Measurements from ENCODE around the gene CRISPLD2. TPM values are rescaled to one million over a fixed set of nuclear protein-coding genes. Genes with fewer than 3 reads are reported as not detected.

CRISPLD2 gene
- total RNA-seq, 4 donors from 2014 or later: 19.6 to 319 (median 84.3) TPM

- Histone ChIP-seq H3K4me3 (no peak overlapping the region), H3K4me1 (no peaks in the 10 kb centered on the region), H3K9me3 (no peaks in the 10 kb centered on the region), H3K27me3 (no peaks in the 10 kb centered on the region), H3K36me3 (no peaks in the 10 kb centered on the region), H3K27ac (no peak overlapping the region)
- no peak for DNase-seq
- TF ChIP-seq CTCF (IDR thresholded peaks at IDR 0.05) (no peak), POLR2A (IDR thresholded peaks at IDR 0.05) (no peak)
Measured at GRCh38 chr16:84800158-84800978, 19.4 kb upstream of the CRISPLD2 start.

GRCh38 chr16:84803146-84803545 lies 16.6 kb upstream of the CRISPLD2 start:
- H3K9me3 ChIP-seq: no peaks in the 10 kb centered on the region
- no peak for TF ChIP-seq POLR2A (IDR thresholded peaks at IDR 0.05)
- TF ChIP-seq CTCF (IDR thresholded peaks at IDR 0.05): no peak
- H3K4me1 ChIP-seq: no peaks in the 10 kb centered on the region
- DNase-seq: no peak
- no peak overlapping the region for H3K4me3 ChIP-seq
- H3K27me3 ChIP-seq: no peaks in the 10 kb centered on the region
- H3K27ac ChIP-seq: no peak overlapping the region
- H3K36me3 ChIP-seq: no peaks in the 10 kb centered on the region

- H3K4me1 ChIP-seq: no peaks in the 10 kb centered on the region
- H3K4me3 ChIP-seq: no peak overlapping the region
- H3K27ac ChIP-seq: no peak overlapping the region
- no peak for DNase-seq
- no peaks in the 10 kb centered on the region for H3K9me3 ChIP-seq
- TF ChIP-seq POLR2A (IDR thresholded peaks at IDR 0.05) (no peak), CTCF (IDR thresholded peaks at IDR 0.05) (no peak)
- no peaks in the 10 kb centered on the region for H3K36me3 ChIP-seq
- H3K27me3 ChIP-seq: no peaks in the 10 kb centered on the region
Measured at GRCh38 chr16:84804326-84804725, 15.5 kb upstream of the CRISPLD2 start.

GRCh38 chr16:84806256-84806889 lies 13.4 kb upstream of the CRISPLD2 start:
- DNase-seq: peak in 1 of 3 donors; percentile 67

GRCh38 chr16:84806890-84807258 lies 12.9 kb upstream of the CRISPLD2 start:
- TF ChIP-seq CTCF (IDR thresholded peaks at IDR 0.05) (no peak), POLR2A (IDR thresholded peaks at IDR 0.05) (no peak)
- H3K4me1 ChIP-seq: no peaks in the 10 kb centered on the region
- no peaks in the 10 kb centered on the region for H3K36me3 ChIP-seq
- peak overlapping the region in 2 of 4 donors; percentile 58 to 67 for H3K27ac ChIP-seq
- no peak for DNase-seq
- no peaks in the 10 kb centered on the region for H3K9me3 ChIP-seq
- H3K4me3 ChIP-seq: no peak overlapping the region
- no peaks in the 10 kb centered on the region for H3K27me3 ChIP-seq

More at GRCh38 chr16:84806256-84806889, 13.4 kb upstream of the CRISPLD2 start:
- Histone ChIP-seq H3K4me1 (no peaks in the 10 kb centered on the region), H3K4me3 (no peak overlapping the region), H3K36me3 (no peaks in the 10 kb centered on the region), H3K27ac (peak overlapping the region in 3 of 4 donors; percentile 25 to 67 (median 58)), H3K27me3 (no peaks in the 10 kb centered on the region), H3K9me3 (no peaks in the 10 kb centered on the region)
- TF ChIP-seq POLR2A (IDR thresholded peaks at IDR 0.05) (no peak), CTCF (IDR thresholded peaks at IDR 0.05) (no peak)

Measured in Peyer's patch (tissue), 4 donors.